NCI-H128 (cell line): ENCODE measurements around the gene MAP3K20.
"Not testable (repeated sequence)": the region's sequence is repeated elsewhere in the genome, so short reads cannot be mapped to it uniquely, and the experiment has no call there.

ENCODE experiments used
- DNase-seq: peaks from one replicate; lab custom pipeline; 2025; ENCODE audit not compliant: unreplicated experiment; lab: John Stamatoyannopoulos, UW

Gene MAP3K20

GRCh38 chr2:173264151-173264550 lies 188.5 kb downstream of the MAP3K20 start:
- no peak for DNase-seq

GRCh38 chr2:173264603-173265366 lies 189.1 kb downstream of the MAP3K20 start:
- DNase-seq: no peak

GRCh38 chr2:173271135-173271534 lies 195.5 kb downstream of the MAP3K20 start:
- no peak for DNase-seq

GRCh38 chr2:173271825-173272224 lies 196.2 kb downstream of the MAP3K20 start:
- DNase-seq: no peak

GRCh38 chr2:173272849-173273248 lies 197.2 kb downstream of the MAP3K20 start:
- no peak for DNase-seq

- no peak for DNase-seq
Measured at GRCh38 chr2:173278794-173279526, 203.3 kb downstream of the MAP3K20 start.

GRCh38 chr2:173279527-173279868 lies 203.9 kb downstream of the MAP3K20 start:
- DNase-seq: no peak

- no peak for DNase-seq
Measured at GRCh38 chr2:173280853-173281252, 205.2 kb downstream of the MAP3K20 start.

- DNase-seq: not testable (repeated sequence)
Measured at GRCh38 chr2:173281898-173282297, 206.3 kb downstream of the MAP3K20 start.

GRCh38 chr2:173282795-173283545 lies 207.3 kb downstream of the MAP3K20 start:
- no peak for DNase-seq

- DNase-seq: no peak
Measured at GRCh38 chr2:173286153-173286809, 210.6 kb downstream of the MAP3K20 start.

GRCh38 chr2:173287594-173287993 lies 211.9 kb downstream of the MAP3K20 start:
- no peak for DNase-seq

GRCh38 chr2:173288561-173288960 lies 212.9 kb downstream of the MAP3K20 start:
- no peak for DNase-seq

- no peak for DNase-seq
Measured at GRCh38 chr2:173290046-173290445, 214.4 kb downstream of the MAP3K20 start.

- DNase-seq: no peak
Measured at GRCh38 chr2:173290518-173290917, 214.9 kb downstream of the MAP3K20 start.

- no peak for DNase-seq
Measured at GRCh38 chr2:173291412-173291811, 215.8 kb downstream of the MAP3K20 start.

- no peak for DNase-seq
Measured at GRCh38 chr2:173296235-173296634, 220.6 kb downstream of the MAP3K20 start.

GRCh38 chr2:173298536-173299097 lies 223.0 kb downstream of the MAP3K20 start:
- DNase-seq: no peak

- DNase-seq: no peak
Measured at GRCh38 chr2:173299764-173300163, 224.1 kb downstream of the MAP3K20 start.

- DNase-seq: no peak
Measured at GRCh38 chr2:173300458-173300857, 224.8 kb downstream of the MAP3K20 start.

- DNase-seq: not testable (repeated sequence)
Measured at GRCh38 chr2:173301549-173301948, 225.9 kb downstream of the MAP3K20 start.
